Stimulated activated CD8-positive, alpha-beta memory T cell treated with anti-CD3 and anti-CD28 coated beads, Interleukin-12 subunit alpha, Interleukin-12 subunit beta, amount 100 ng/mL, for 24 hours (primary cell): ENCODE data around the gene TBXT.

ENCODE experiments used
- DNase-seq: peaks from one replicate; pipeline ENCODE4 v3.0.0-alpha.2; 2020; ENCODE audit errors: extremely low read depth

Gene TBXT

GRCh38 chr6:166112580-166112979 is 55.1 kb downstream of the TBXT start:
- no peak for DNase-seq

- DNase-seq: no peak
Observed at GRCh38 chr6:166109608-166110007, 58.0 kb downstream of the TBXT start.
